GM12878 (cell line): ENCODE results near the gene ACO1.

Experiments used
- EP300 ChIP-seq, 2 experiments: fragments of 150-350 bp in 1 of 2; IDR thresholded peaks; 2 replicates each; pipeline ENCODE4 v1.6.1; 2011 to 2012; ENCODE audit warnings: low read depth in 2 of 2, low read length in 2 of 2, borderline replicate concordance in 1 of 2, improper control_type of control experiment in 1 of 2, inconsistent platforms in 1 of 2; ENCODE audit not compliant: control insufficient read depth in 1 of 2
- FOXM1 ChIP-seq: IDR thresholded peaks from 2 replicates; pipeline ENCODE4 v1.6.1; 2012; ENCODE audit warnings: low read depth, mild to moderate bottlenecking, inconsistent platforms, low read length, moderate library complexity
- KDM1A ChIP-seq: fragments of 200-600 bp; sonication (generic); IDR thresholded peaks from 2 replicates; pipeline ENCODE4 v1.6.1; 2016; ENCODE audit warnings: borderline replicate concordance
- NR2C2 ChIP-seq: IDR thresholded peaks from 2 replicates; pipeline ENCODE4 v1.6.1; 2011; ENCODE audit warnings: borderline replicate concordance, low read depth; ENCODE audit not compliant: control insufficient read depth, insufficient read length
- POLR2A ChIP-seq: IDR thresholded peaks from 2 replicates; pipeline ENCODE4 v1.6.1; 2011; ENCODE audit warnings: low read depth, mild to moderate bottlenecking, low read length
- POLR2AphosphoS5 ChIP-seq: IDR thresholded peaks from 2 replicates; pipeline ENCODE4 v1.6.1; 2011; ENCODE audit warnings: mild to moderate bottlenecking, low read length, inconsistent platforms
- RFX5 ChIP-seq: IDR thresholded peaks from 2 replicates; pipeline ENCODE4 v1.6.1; 2011; ENCODE audit warnings: low read depth, low read length, improper control_type of control experiment
- SMC3 ChIP-seq: IDR thresholded peaks from 2 replicates; pipeline ENCODE4 v1.6.1; 2011; ENCODE audit warnings: low read length, improper control_type of control experiment, borderline replicate concordance
- STAT3 ChIP-seq: IDR thresholded peaks from 2 replicates; pipeline ENCODE4 v1.6.1; 2011; ENCODE audit warnings: low read depth, low read length, improper control_type of control experiment
- TF ChIP-seq, protein P1 (sequence below): fragments of 450-650 bp; IDR thresholded peaks from 2 replicates; pipeline ENCODE4 v1.6.1; 2017; ENCODE audit warnings: mild to moderate bottlenecking
- TF ChIP-seq, protein P2 (sequence below), 3 experiments: IDR thresholded peaks in 2 of 3; conservative IDR thresholded peaks in 1 of 3; 2 replicates each; pipeline ENCODE4 v1.5.1; 2011; ENCODE audit warnings: low read depth in 3 of 3, low read length in 3 of 3, mild to moderate bottlenecking in 3 of 3, control low read depth in 2 of 3, moderate library complexity in 2 of 3, inconsistent platforms in 1 of 3, mixed read lengths in 1 of 3; ENCODE audit not compliant: control insufficient read depth in 2 of 3, insufficient read depth in 1 of 3; ENCODE audit errors: extremely low read depth in 1 of 3

DNA sequence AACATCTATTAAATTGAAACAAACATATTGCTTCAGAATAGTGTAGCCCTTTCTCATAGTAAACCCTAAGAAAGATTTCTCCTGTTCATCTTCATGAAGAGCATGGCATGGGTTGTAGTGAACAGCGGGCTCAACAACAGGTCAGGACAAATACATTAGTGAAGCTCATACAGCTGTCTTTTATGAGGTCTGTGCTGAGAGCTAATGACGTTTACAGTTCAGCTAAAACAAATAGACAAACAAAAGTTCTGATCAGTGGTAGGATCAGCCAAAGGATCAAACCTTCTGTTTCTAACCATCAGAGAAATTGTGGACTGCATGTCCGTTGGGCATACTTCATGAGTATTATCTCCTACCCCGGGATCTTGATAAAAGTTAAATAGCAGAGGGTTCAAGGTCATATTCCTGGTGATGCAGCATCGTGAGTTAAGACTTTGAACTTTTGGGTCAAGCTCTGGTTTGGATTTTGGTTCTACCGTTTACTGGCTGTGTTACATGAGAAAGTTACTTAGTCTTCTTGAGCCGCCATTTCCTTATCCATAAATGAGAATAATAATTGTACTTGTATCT lies 37.9 kb downstream of the ACO1 start:
- no peak for TF ChIP-seq STAT3
- TF ChIP-seq, protein P1, sequence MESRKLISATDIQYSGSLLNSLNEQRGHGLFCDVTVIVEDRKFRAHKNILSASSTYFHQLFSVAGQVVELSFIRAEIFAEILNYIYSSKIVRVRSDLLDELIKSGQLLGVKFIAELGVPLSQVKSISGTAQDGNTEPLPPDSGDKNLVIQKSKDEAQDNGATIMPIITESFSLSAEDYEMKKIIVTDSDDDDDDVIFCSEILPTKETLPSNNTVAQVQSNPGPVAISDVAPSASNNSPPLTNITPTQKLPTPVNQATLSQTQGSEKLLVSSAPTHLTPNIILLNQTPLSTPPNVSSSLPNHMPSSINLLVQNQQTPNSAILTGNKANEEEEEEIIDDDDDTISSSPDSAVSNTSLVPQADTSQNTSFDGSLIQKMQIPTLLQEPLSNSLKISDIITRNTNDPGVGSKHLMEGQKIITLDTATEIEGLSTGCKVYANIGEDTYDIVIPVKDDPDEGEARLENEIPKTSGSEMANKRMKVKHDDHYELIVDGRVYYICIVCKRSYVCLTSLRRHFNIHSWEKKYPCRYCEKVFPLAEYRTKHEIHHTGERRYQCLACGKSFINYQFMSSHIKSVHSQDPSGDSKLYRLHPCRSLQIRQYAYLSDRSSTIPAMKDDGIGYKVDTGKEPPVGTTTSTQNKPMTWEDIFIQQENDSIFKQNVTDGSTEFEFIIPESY, result no peak
- no peak for TF ChIP-seq SMC3
- no peak for TF ChIP-seq EP300 (IDR thresholded peaks at IDR 0.05; ENCODE audit: borderline replicate concordance in 1 of 2, control insufficient read depth in 1 of 2, low read depth in 2 of 2, low read length in 2 of 2)
- TF ChIP-seq RFX5, result no peak
- no peak for TF ChIP-seq POLR2A
- TF ChIP-seq, protein P2, sequence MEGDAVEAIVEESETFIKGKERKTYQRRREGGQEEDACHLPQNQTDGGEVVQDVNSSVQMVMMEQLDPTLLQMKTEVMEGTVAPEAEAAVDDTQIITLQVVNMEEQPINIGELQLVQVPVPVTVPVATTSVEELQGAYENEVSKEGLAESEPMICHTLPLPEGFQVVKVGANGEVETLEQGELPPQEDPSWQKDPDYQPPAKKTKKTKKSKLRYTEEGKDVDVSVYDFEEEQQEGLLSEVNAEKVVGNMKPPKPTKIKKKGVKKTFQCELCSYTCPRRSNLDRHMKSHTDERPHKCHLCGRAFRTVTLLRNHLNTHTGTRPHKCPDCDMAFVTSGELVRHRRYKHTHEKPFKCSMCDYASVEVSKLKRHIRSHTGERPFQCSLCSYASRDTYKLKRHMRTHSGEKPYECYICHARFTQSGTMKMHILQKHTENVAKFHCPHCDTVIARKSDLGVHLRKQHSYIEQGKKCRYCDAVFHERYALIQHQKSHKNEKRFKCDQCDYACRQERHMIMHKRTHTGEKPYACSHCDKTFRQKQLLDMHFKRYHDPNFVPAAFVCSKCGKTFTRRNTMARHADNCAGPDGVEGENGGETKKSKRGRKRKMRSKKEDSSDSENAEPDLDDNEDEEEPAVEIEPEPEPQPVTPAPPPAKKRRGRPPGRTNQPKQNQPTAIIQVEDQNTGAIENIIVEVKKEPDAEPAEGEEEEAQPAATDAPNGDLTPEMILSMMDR (IDR thresholded peaks at IDR 0.05 in 2 of 3, conservative IDR thresholded peaks at IDR 0.05 in 1 of 3; ENCODE audit: control insufficient read depth in 2 of 3, extremely low read depth in 1 of 3, insufficient read depth in 1 of 3, low read depth in 3 of 3, low read length in 3 of 3), result no peak
- no peak for TF ChIP-seq KDM1A
- TF ChIP-seq NR2C2, result no peak
- TF ChIP-seq FOXM1, result no peak
- no peak for TF ChIP-seq POLR2AphosphoS5
